Measurements from ENCODE around the gene PUSL1.

PUSL1 gene

GRCh38 chr1:1340791-1341548 is 32.6 kb downstream of the PUSL1 start:
- no peak for FAIRE-seq

GRCh38 chr1:1341549-1342021 is 33.2 kb downstream of the PUSL1 start:
- FAIRE-seq: no peak

- no peak for FAIRE-seq
Measured at GRCh38 chr1:1342061-1342562, 33.7 kb downstream of the PUSL1 start.

GRCh38 chr1:1342584-1343115 is 34.3 kb downstream of the PUSL1 start:
- FAIRE-seq: no peak

GRCh38 chr1:1343811-1344421 is 35.5 kb downstream of the PUSL1 start:
- no peak for FAIRE-seq

GRCh38 chr1:1344655-1345361 is 36.4 kb downstream of the PUSL1 start:
- no peak for FAIRE-seq

- no peak for FAIRE-seq
Measured at GRCh38 chr1:1345384-1345783, 37.0 kb downstream of the PUSL1 start.

GRCh38 chr1:1345860-1346500 is 37.6 kb downstream of the PUSL1 start:
- FAIRE-seq: no peak

GRCh38 chr1:1346501-1346890 is 38.1 kb downstream of the PUSL1 start:
- no peak for FAIRE-seq

GRCh38 chr1:1347026-1347595 is 38.7 kb downstream of the PUSL1 start:
- no peak for FAIRE-seq

- FAIRE-seq: no peak
Measured at GRCh38 chr1:1347663-1348419, 39.4 kb downstream of the PUSL1 start.

GRCh38 chr1:1348420-1349255 is 40.2 kb downstream of the PUSL1 start:
- FAIRE-seq: no peak

GRCh38 chr1:1349256-1350012 is 41.0 kb downstream of the PUSL1 start, which contains the start of gene DVL1:
Gene DVL1 (minus strand): TSS chr1:1349418. CDS start chr1:1349065, 353 bp downstream.
- no peak for FAIRE-seq

GRCh38 chr1:1351511-1352427 is 43.4 kb downstream of the PUSL1 start:
- no peak for FAIRE-seq

- no peak for FAIRE-seq
Measured at GRCh38 chr1:1352786-1353388, 44.5 kb downstream of the PUSL1 start.

- FAIRE-seq: no peak
Measured at GRCh38 chr1:1353389-1354151, 45.2 kb downstream of the PUSL1 start.
